ENCODE measurements around the gene TEX2. TPM values are rescaled to one million over a fixed set of nuclear protein-coding genes. Genes with fewer than 3 reads are reported as not detected.
A peak's percentile ranks its signal among the peaks of the same experiment; 100 is the strongest.

The TEX2 gene
- total and polyA plus RNA-seq, 2 of the 13 experiments (the other 11 are each of a cell fraction or from before 2014, with no cell fraction given), result 21.4 to 37.7 TPM

GRCh38 chr17:64129765-64130558 lies 133.1 kb downstream of the TEX2 start, which contains the start of gene ERN1 (continued):
- TF ChIP-seq TIGD3 (CRISPR knock-in tag; IDR thresholded peaks at IDR 0.05; ENCODE audit: borderline replicate concordance), result no peak; the same call in 1 of the 2 replicates
- TF ChIP-seq ZNF672 (CRISPR knock-in tag; IDR thresholded peaks at IDR 0.05), result no peak; the same call in 1 of the 2 replicates
- peak; percentile 95 for TF ChIP-seq ZNF616 (CRISPR knock-in tag; IDR thresholded peaks at IDR 0.05; ENCODE audit: low read depth)
- TF ChIP-seq FOXA3 (CRISPR knock-in tag; IDR thresholded peaks at IDR 0.05), result peak; percentile 61
- TF ChIP-seq NBN (conservative IDR thresholded peaks at IDR 0.05), result no peak
- TF ChIP-seq NFIC (IDR thresholded peaks at IDR 0.05; ENCODE audit: low read length), result no peak
- peak; percentile 60; the same call in 1 of the 2 replicates for TF ChIP-seq MTA1 (CRISPR knock-in tag; IDR thresholded peaks at IDR 0.05; ENCODE audit: borderline replicate concordance)
- TF ChIP-seq LBX2 (CRISPR knock-in tag; IDR thresholded peaks at IDR 0.05; ENCODE audit: borderline replicate concordance), result no peak; the same call in 1 of the 2 replicates
- TF ChIP-seq ZNF878 (CRISPR knock-in tag; IDR thresholded peaks at IDR 0.05), result no peak
- TF ChIP-seq ZNF816 (CRISPR knock-in tag; IDR thresholded peaks at IDR 0.05; ENCODE audit: borderline replicate concordance), result no peak
- peak; percentile 81 for TF ChIP-seq ATF2 (CRISPR knock-in tag; IDR thresholded peaks at IDR 0.05)
- no peak; the same call in 1 of the 2 replicates for TF ChIP-seq ZNF674 (CRISPR knock-in tag; IDR thresholded peaks at IDR 0.05; ENCODE audit: low read depth)
- no peak for TF ChIP-seq RBAK (CRISPR knock-in tag; IDR thresholded peaks at IDR 0.05)
- TF ChIP-seq TGIF2 (CRISPR knock-in tag; IDR thresholded peaks at IDR 0.05), result peak; percentile 92
- TF ChIP-seq SP4 (CRISPR knock-in tag; IDR thresholded peaks at IDR 0.05), result peak; percentile 97
- peak; percentile 71; the same call in 1 of the 2 replicates for TF ChIP-seq MYPOP (CRISPR knock-in tag; IDR thresholded peaks at IDR 0.05)
- TF ChIP-seq ZEB1 (IDR thresholded peaks at IDR 0.05; ENCODE audit: insufficient replicate concordance, low read depth), result no peak
- TF ChIP-seq ZNF343 (CRISPR knock-in tag; IDR thresholded peaks at IDR 0.05), result peak; percentile 63; the same call in 1 of the 2 replicates
- no peak for TF ChIP-seq CHD4 (IDR thresholded peaks at IDR 0.05; ENCODE audit: borderline replicate concordance, low read length)
- 0 out of 2 replicates have a peak, but pooled peaks have one; percentile 16 for TF ChIP-seq TBP (CRISPR knock-in tag; IDR thresholded peaks at IDR 0.05)
- 0 out of 2 replicates have a peak, but pooled peaks have one; percentile 32 for TF ChIP-seq ZMYM3 (CRISPR knock-in tag; IDR thresholded peaks at IDR 0.05)
- peak; percentile 93 for TF ChIP-seq ZNF788 (CRISPR knock-in tag; IDR thresholded peaks at IDR 0.05; ENCODE audit: borderline replicate concordance)
- no peak; the same call in 1 of the 2 replicates for TF ChIP-seq ZSCAN20 (CRISPR knock-in tag; IDR thresholded peaks at IDR 0.05; ENCODE audit: borderline replicate concordance)
- no peak for TF ChIP-seq THYN1 (CRISPR knock-in tag; IDR thresholded peaks at IDR 0.05; ENCODE audit: borderline replicate concordance, low read depth)
- peak; percentile 76; the same call in 1 of the 2 replicates for TF ChIP-seq MXD3 (CRISPR knock-in tag; IDR thresholded peaks at IDR 0.05)
- no peak; the same call in 1 of the 2 replicates for TF ChIP-seq XBP1 (CRISPR knock-in tag; IDR thresholded peaks at IDR 0.05)

Data from HepG2 (cell line).